DND-41 (cell line): ENCODE results near the gene C11orf16.

ENCODE experiments used
- ATAC-seq: fragments of 200-7000 bp; cut with Tn5 transposase; 3 replicates; pipeline ENCODE4 v1.9.1; 2021; ENCODE audit warnings: low read depth; ENCODE audit not compliant: insufficient read depth
- DNase-seq: peaks from one replicate; pipeline ENCODE4 v3.0.0-alpha.2; 2020
- H2AFZ ChIP-seq: 2 replicates; pipeline ENCODE4 v1.6.0; 2012; ENCODE audit warnings: low read depth, low read length
- H3K27ac ChIP-seq: 2 replicates; pipeline ENCODE4 v1.5.1; 2012; ENCODE audit warnings: low read length, inconsistent platforms
- H3K27me3 ChIP-seq: fragments of 200-600 bp; sonication (generic); 2 replicates; pipeline ENCODE4 v1.6.0; 2012; ENCODE audit warnings: low read length, mild to moderate bottlenecking, inconsistent platforms; ENCODE audit not compliant: insufficient read depth, poor library complexity
- H3K36me3 ChIP-seq: 2 replicates; pipeline ENCODE4 v1.5.1; 2012; ENCODE audit warnings: low read length, inconsistent platforms; ENCODE audit not compliant: insufficient read depth
- H3K4me1 ChIP-seq: 2 replicates; pipeline ENCODE4 v1.5.1; 2012; ENCODE audit warnings: mild to moderate bottlenecking, low read length; ENCODE audit not compliant: insufficient read depth
- H3K4me2 ChIP-seq: 2 replicates; pipeline ENCODE4 v1.6.0; 2012; ENCODE audit warnings: mild to moderate bottlenecking, moderate library complexity, low read length, inconsistent platforms; ENCODE audit not compliant: insufficient read depth
- H3K4me3 ChIP-seq, 2 experiments: fragments of 200-600 bp in 1 of 2; shearing (Covaris generic) in 1 of 2; 2 replicates each; pipeline ENCODE4 v1.5.1; 2012 to 2016; ENCODE audit warnings: inconsistent platforms in 2 of 2, low read length in 2 of 2, mild to moderate bottlenecking in 2 of 2, low read depth in 1 of 2, moderate library complexity in 1 of 2
- H3K79me2 ChIP-seq: 2 replicates; pipeline ENCODE4 v1.6.0; 2012; ENCODE audit warnings: low read length, inconsistent platforms; ENCODE audit not compliant: insufficient read depth
- H3K9ac ChIP-seq: 2 replicates; pipeline ENCODE4 v1.6.0; 2012; ENCODE audit warnings: low read depth, mild to moderate bottlenecking, inconsistent platforms, low read length, moderate library complexity
- H3K9me3 ChIP-seq: 2 replicates; pipeline ENCODE4 v1.5.1; 2012; ENCODE audit warnings: low read length, moderate library complexity, mild to moderate bottlenecking, inconsistent platforms; ENCODE audit not compliant: insufficient read depth, severe bottlenecking
- H4K20me1 ChIP-seq: 2 replicates; pipeline ENCODE4 v1.6.0; 2012; ENCODE audit warnings: low read length; ENCODE audit not compliant: insufficient read depth
- EZH2 ChIP-seq: IDR thresholded peaks from 3 replicates; pipeline ENCODE4 v1.6.1; 2012; ENCODE audit warnings: borderline replicate concordance, low read depth, mild to moderate bottlenecking, moderate library complexity, low read length, inconsistent platforms; ENCODE audit not compliant: severe bottlenecking
- TF ChIP-seq, protein P1 (sequence below): IDR thresholded peaks from 2 replicates; pipeline ENCODE4 v1.5.1; 2012; ENCODE audit warnings: borderline replicate concordance, low read length, moderate library complexity, mild to moderate bottlenecking; ENCODE audit not compliant: poor library complexity, severe bottlenecking; ENCODE audit errors: extremely low read depth

Gene C11orf16

DNA sequence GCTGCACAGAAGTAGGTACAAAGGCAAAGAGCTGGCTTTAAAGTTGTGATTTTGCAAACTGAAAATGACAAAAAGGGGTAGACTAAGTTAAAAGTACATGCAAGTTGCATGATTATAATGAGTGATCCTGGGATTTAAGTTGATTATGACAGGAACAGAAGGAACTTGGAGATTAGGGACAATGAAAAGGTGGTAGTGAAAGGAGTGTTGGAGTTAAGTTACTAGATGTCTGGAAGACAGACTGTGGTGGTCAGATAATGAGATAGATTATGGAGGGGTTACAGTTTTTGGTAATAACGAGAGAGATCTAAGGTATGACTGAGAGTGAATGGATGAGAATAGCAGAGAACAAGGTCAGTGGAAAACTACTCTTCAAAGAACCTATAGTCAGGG lies 39.2 kb upstream of the C11orf16 start:
- Histone ChIP-seq H3K4me1 (no peaks in the 10 kb centered on the region), H3K9ac (no peak overlapping the region), H3K27me3 (no peaks in the 10 kb centered on the region), H2AFZ (no peak overlapping the region), H3K27ac (no peak overlapping the region), H3K79me2 (no peaks in the 10 kb centered on the region), H3K9me3 (no peaks in the 10 kb centered on the region), H3K4me3 (no peak overlapping the region), H4K20me1 (no peaks in the 10 kb centered on the region), H3K36me3 (no peaks in the 10 kb centered on the region), H3K4me2 (no peak overlapping the region)
- ATAC-seq (no peak), DNase-seq (no peak)
- TF ChIP-seq, protein P1, sequence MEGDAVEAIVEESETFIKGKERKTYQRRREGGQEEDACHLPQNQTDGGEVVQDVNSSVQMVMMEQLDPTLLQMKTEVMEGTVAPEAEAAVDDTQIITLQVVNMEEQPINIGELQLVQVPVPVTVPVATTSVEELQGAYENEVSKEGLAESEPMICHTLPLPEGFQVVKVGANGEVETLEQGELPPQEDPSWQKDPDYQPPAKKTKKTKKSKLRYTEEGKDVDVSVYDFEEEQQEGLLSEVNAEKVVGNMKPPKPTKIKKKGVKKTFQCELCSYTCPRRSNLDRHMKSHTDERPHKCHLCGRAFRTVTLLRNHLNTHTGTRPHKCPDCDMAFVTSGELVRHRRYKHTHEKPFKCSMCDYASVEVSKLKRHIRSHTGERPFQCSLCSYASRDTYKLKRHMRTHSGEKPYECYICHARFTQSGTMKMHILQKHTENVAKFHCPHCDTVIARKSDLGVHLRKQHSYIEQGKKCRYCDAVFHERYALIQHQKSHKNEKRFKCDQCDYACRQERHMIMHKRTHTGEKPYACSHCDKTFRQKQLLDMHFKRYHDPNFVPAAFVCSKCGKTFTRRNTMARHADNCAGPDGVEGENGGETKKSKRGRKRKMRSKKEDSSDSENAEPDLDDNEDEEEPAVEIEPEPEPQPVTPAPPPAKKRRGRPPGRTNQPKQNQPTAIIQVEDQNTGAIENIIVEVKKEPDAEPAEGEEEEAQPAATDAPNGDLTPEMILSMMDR: no peak
- no peak for TF ChIP-seq EZH2

DNA sequence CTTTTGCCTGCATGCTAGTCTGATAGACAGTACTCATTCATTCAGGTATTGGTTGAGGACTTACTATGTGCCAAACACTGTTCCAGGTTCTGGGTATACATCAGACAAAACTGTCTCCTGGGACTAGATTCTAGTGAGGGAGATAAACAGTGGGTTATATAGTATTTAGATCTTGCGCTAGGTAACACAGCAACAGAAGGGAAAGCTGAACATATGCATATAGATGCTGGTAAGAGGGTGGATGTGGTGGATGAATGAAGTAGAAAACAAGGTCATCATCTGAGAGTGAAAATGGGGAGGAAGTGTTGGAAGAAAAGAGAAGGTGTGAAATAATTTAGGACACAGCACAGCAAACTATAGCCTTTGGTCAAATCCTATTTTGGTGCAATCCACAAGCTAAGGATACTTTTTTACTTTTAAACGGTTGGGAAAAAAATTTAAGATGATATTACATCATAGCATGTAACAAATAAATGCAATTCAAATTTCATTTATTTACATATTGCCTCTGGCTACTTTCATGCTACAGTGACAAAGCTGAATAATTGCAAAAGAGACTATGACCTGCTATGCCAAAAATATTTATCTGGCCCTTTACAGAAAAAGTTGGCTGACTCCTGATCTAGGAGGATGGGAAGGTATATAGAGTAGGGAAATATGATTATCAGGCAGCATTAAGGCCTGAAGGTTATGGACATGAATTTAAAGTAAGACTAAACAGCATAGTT lies 38.6 kb upstream of the C11orf16 start:
- H3K4me2 ChIP-seq: no peak overlapping the region
- no peak overlapping the region for H3K4me3 ChIP-seq
- H3K36me3 ChIP-seq: no peaks in the 10 kb centered on the region
- no peaks in the 10 kb centered on the region for H3K4me1 ChIP-seq
- H3K79me2 ChIP-seq: no peaks in the 10 kb centered on the region
- H2AFZ ChIP-seq: no peak overlapping the region
- no peaks in the 10 kb centered on the region for H3K9me3 ChIP-seq
- ATAC-seq: no peak
- no peak overlapping the region for H3K9ac ChIP-seq
- H4K20me1 ChIP-seq: no peaks in the 10 kb centered on the region
- no peaks in the 10 kb centered on the region for H3K27me3 ChIP-seq
- no peak for DNase-seq
- H3K27ac ChIP-seq: no peak overlapping the region
- TF ChIP-seq EZH2: no peak
- TF ChIP-seq, protein P1: no peak

DNA sequence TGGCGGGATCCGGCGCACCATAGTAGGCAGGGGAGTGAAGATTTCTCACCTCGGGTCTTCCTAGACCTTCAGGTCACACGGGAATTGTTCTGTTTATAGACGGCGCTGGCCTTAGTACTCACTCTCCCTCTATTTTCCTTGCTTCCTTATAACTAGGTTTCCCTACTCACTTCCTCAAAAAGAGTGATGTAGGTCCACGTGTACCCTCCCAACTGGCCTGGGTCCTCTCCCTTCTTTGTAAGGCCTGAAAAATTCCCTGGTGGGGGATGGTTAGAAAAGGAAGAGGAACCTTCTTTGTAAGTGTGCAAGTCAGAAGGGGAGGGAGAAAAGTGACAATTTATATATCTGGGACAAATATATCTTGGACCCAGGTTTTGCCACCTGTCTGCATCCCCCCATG lies 34.4 kb upstream of the C11orf16 start:
- H3K27me3 ChIP-seq: no peaks in the 10 kb centered on the region
- ATAC-seq: no peak
- TF ChIP-seq, protein P1: no peak
- no peak for TF ChIP-seq EZH2

More for the DNA sequence above, 34.4 kb upstream of the C11orf16 start:
- no peak overlapping the region for H3K9ac ChIP-seq
- no peak for DNase-seq
- H3K36me3 ChIP-seq: no peaks in the 10 kb centered on the region; the same call in 1 of the 2 replicates
- H3K79me2 ChIP-seq: peaks cover 28% of the 10 kb centered on the region
- no peak overlapping the region for H2AFZ ChIP-seq
- H3K4me3 ChIP-seq: no peak overlapping the region
- no peaks in the 10 kb centered on the region for H3K9me3 ChIP-seq
- no peak overlapping the region for H3K4me2 ChIP-seq
- H3K4me1 ChIP-seq: peaks cover 30% of the 10 kb centered on the region
- H3K27ac ChIP-seq: no peak overlapping the region
- H4K20me1 ChIP-seq: no peaks in the 10 kb centered on the region
